Endothelial cell of umbilical vein (primary cell): ENCODE data around the gene PRAC2. TPM values are rescaled to one million over a fixed set of nuclear protein-coding genes. Genes with fewer than 3 reads are reported as not detected.

Experiments
- BruUV-seq: library from RNA; stranded (reverse); fragments of 400-500 nt; replicated peaks from 2 replicates; lab custom pipeline; 2021; lab: Mats Ljungman, UMichigan
- CTCF ChIA-PET: fragments of 300-600, 350-600 bp; sonication (Branson Sonifier 250); formaldehyde crosslinking; loops from one replicate; lab custom pipeline; 2021; ENCODE audit warnings: antibody characterized with exemption, inconsistent platforms; lab: Charles Lee
- POLR2A ChIA-PET: fragments of 300-600, 350-600 bp; sonication (Branson Sonifier 250); formaldehyde crosslinking; loops from one replicate; lab custom pipeline; 2021; ENCODE audit warnings: antibody characterized with exemption, inconsistent platforms; lab: Charles Lee
- DNase-seq: peaks from one replicate; pipeline ENCODE4 v3.0.0-alpha.2; 2011; ENCODE audit warnings: low read depth, low spot score
- FAIRE-seq: peaks from 2 replicates; lab custom pipeline; 2011; peaks lifted over from hg19 to GRCh38; lab: Jason Lieb, UNC
- H2AFZ ChIP-seq: 2 replicates; pipeline ENCODE4 v1.6.0; 2012; ENCODE audit warnings: low read depth, low read length, control low read depth, inconsistent platforms
- H3K27ac ChIP-seq: 2 replicates; pipeline ENCODE4 v1.5.1; 2011; ENCODE audit warnings: low read depth, mild to moderate bottlenecking, control low read depth, low read length, moderate library complexity; ENCODE audit not compliant: insufficient read depth
- H3K27me3 ChIP-seq, 2 experiments: 2 replicates each; pipeline versions ENCODE4 v1.6.0 to v1.6.1; 2011; ENCODE audit warnings: low read length in 2 of 2, mixed read lengths in 1 of 2; ENCODE audit not compliant: control insufficient read depth in 2 of 2, insufficient read depth in 2 of 2
- H3K36me3 ChIP-seq, 2 experiments: 2 replicates in 1 of 2; 3 replicates in 1 of 2; pipeline ENCODE4 v1.5.1; 2011; ENCODE audit warnings: low read length in 2 of 2, mild to moderate bottlenecking in 1 of 2, moderate library complexity in 1 of 2; ENCODE audit not compliant: control insufficient read depth in 2 of 2, insufficient read depth in 2 of 2; ENCODE audit errors: extremely low read depth in 1 of 2
- H3K4me1 ChIP-seq: 3 replicates; pipeline ENCODE4 v1.5.1; 2011; ENCODE audit warnings: mild to moderate bottlenecking, low read length; ENCODE audit not compliant: control insufficient read depth, insufficient read depth; ENCODE audit errors: extremely low read depth
- H3K4me2 ChIP-seq: 2 replicates; pipeline ENCODE4 v1.6.1; 2011; ENCODE audit warnings: low read length, control low read depth, mixed read lengths; ENCODE audit not compliant: insufficient read depth
- H3K4me3 ChIP-seq, 3 experiments: fragments of 200-600 bp in 1 of 3; sonication (generic), shearing (Covaris generic) in 1 of 3; replicated peaks in 1 of 3; 2 replicates each; pipeline ENCODE4 v1.5.1; 2011 to 2016; ENCODE audit warnings: control low read depth in 3 of 3, low read length in 3 of 3, mild to moderate bottlenecking in 2 of 3, inconsistent platforms in 1 of 3, low read depth in 1 of 3, moderate library complexity in 1 of 3; ENCODE audit not compliant: insufficient read depth in 1 of 3
- H3K79me2 ChIP-seq: 2 replicates; pipeline ENCODE4 v1.6.0; 2012; ENCODE audit warnings: low read length, inconsistent platforms; ENCODE audit not compliant: control insufficient read depth, insufficient read depth
- H3K9ac ChIP-seq: replicated peaks from 2 replicates; pipeline ENCODE3; 2011; ENCODE audit warnings: low read length, control low read depth; ENCODE audit not compliant: insufficient read depth; ENCODE audit errors: extremely low read depth
- H3K9me1 ChIP-seq: replicated peaks from 3 replicates; pipeline ENCODE4 v1.6.0; 2011; ENCODE audit warnings: mild to moderate bottlenecking, low read length; ENCODE audit not compliant: control insufficient read depth, insufficient read depth; ENCODE audit errors: extremely low read depth
- H3K9me3 ChIP-seq: replicated peaks from 2 replicates; pipeline ENCODE4 v1.5.1; 2012; ENCODE audit warnings: low read length, inconsistent platforms; ENCODE audit not compliant: control insufficient read depth, insufficient read depth
- H4K20me1 ChIP-seq: replicated peaks from 2 replicates; pipeline ENCODE3; 2011; ENCODE audit warnings: mild to moderate bottlenecking, low read length; ENCODE audit not compliant: control insufficient read depth, insufficient read depth; ENCODE audit errors: extremely low read depth
- EZH2 ChIP-seq: IDR thresholded peaks from 2 replicates; pipeline ENCODE4 v1.6.1; 2012; ENCODE audit warnings: borderline replicate concordance, low read depth, mild to moderate bottlenecking, moderate library complexity, low read length, inconsistent platforms; ENCODE audit not compliant: severe bottlenecking
- FOS ChIP-seq: IDR thresholded peaks from 2 replicates; pipeline ENCODE4 v1.6.1; 2011; ENCODE audit warnings: mild to moderate bottlenecking, low read length, moderate library complexity, borderline replicate concordance; ENCODE audit not compliant: insufficient read depth
- GATA2 ChIP-seq: IDR thresholded peaks from 2 replicates; pipeline ENCODE4 v1.7.0; 2011; ENCODE audit warnings: low read depth, mild to moderate bottlenecking, moderate library complexity, mixed read lengths, low read length; ENCODE audit not compliant: insufficient read length, insufficient read depth
- JUN ChIP-seq: IDR thresholded peaks from 2 replicates; pipeline ENCODE4 v1.6.1; 2011; ENCODE audit warnings: borderline replicate concordance, low read depth; ENCODE audit not compliant: insufficient read length, insufficient read depth
- MYC ChIP-seq: IDR thresholded peaks from one replicate; pipeline ENCODE4 v1.6.1; 2011; ENCODE audit warnings: mild to moderate bottlenecking, low read depth, low read length
- POLR2A ChIP-seq: IDR thresholded peaks from 2 replicates; pipeline ENCODE4 v1.6.1; 2012; ENCODE audit warnings: low read depth, mild to moderate bottlenecking, control low read depth, low read length
- POLR2AphosphoS5 ChIP-seq: IDR thresholded peaks from 2 replicates; pipeline ENCODE4 v1.6.1; 2012; ENCODE audit warnings: low read depth, mild to moderate bottlenecking, control low read depth, low read length, moderate library complexity; ENCODE audit not compliant: insufficient read depth
- dilution Hi-C: fragments of 300-500 bp; cut with MboI; formaldehyde crosslinking; loops from one replicate; pipeline ENCODE4 v1.15.0; 2019; ENCODE audit warnings: low sequenced_read_pairs; ENCODE audit not compliant: extremely low pct_ligation_motif_present
- intact Hi-C: fragments of 100-400 bp; cut with micrococcal nuclease; formaldehyde crosslinking; loops from one replicate; pipeline ENCODE4 v1.10.0; 2022
- polyA plus RNA-seq, 4 experiments: library from polyadenylated mRNA; depleted of rRNA in 3 of 4; stranded (reverse) in 3 of 4; unstranded in 1 of 4; fragments of >200 nt; gene quantifications; 2 replicates each; pipeline versions ENCODE4 v1.2.1 to v1.2.3, GENCODE V29; 2011 to 2012; ENCODE audit warnings: missing spikeins in 1 of 4
- total RNA-seq: library from RNA; stranded (reverse); gene quantifications from 2 replicates; pipeline ENCODE4 v1.2.3, GENCODE V29; 2021
- TF ChIP-seq, protein P1 (sequence below), 2 donors: IDR thresholded peaks; 1 replicate in 1 of 2; 2 replicates in 1 of 2; pipeline ENCODE4 v1.5.1; 2011; ENCODE audit warnings: low read length in 2 of 2, mild to moderate bottlenecking in 2 of 2, moderate library complexity in 2 of 2, control low read depth in 1 of 2, inconsistent platforms in 1 of 2, low read depth in 1 of 2; ENCODE audit not compliant: insufficient read depth in 1 of 2; ENCODE audit errors: extremely low read depth in 1 of 2
- TF ChIP-seq, protein P2 (sequence below): IDR thresholded peaks from 2 replicates; pipeline ENCODE4 v1.6.1; 2011; ENCODE audit not compliant: insufficient read depth, insufficient read length

The PRAC2 gene
- total and polyA plus RNA-seq, 2 donors (not counting 3 experiments of a cell fraction or from before 2014, with no cell fraction given) = not detected

DNA sequence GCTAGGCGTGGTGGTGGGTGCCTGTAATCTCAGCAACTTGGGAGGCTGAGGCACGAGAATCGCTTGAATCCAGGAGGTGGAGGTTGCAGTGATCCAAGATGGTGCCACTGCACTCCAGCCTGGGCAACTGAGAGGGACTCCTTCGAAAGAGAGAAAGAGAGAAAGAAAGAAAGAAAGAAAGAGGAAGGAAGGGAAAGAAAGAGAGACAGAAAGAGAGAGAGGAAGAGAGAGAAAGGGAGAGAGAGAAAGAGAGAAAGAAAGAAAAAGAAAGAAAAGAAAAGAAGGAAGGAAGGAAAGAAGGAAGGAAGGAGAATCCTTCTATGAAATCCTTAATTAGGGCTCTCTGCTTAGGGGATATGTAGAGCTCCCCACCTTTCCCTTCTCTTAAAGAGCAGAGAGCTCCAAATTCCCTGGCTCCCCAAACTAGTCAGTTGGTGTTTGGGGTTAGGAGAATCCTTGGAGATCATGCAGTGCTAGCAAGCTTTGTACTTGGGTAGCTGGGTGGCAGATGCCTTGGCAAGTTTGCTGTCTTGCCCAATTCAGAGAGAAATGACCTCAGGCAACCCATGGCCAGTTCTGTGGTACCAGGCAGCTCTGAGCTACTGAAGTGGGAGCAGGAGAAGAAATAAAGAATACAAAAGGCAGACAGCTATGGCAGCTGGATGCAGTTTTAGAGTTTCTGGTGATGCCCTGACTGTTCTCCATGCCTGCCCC is 14.5 kb downstream of the PRAC2 start:
- no peak overlapping the region for H2AFZ ChIP-seq
- dilution Hi-C loops (no loop called here), intact Hi-C loops (no loop called here)
- no peak overlapping the region for H3K4me3 ChIP-seq
- H3K4me2 ChIP-seq = no peak overlapping the region
- H3K9me3 ChIP-seq = no peaks in the 10 kb centered on the region
- H3K27ac ChIP-seq = no peak overlapping the region
- FAIRE-seq (no peak), DNase-seq (no peak)
- no peaks in the 10 kb centered on the region for H3K79me2 ChIP-seq
- POLR2A ChIA-PET = no interaction called here
- no peak for TF ChIP-seq GATA2
- TF ChIP-seq EZH2 = peak; percentile 9
- H3K4me1 ChIP-seq = no peaks in the 10 kb centered on the region
- no TSS peak for BruUV-seq
- CTCF ChIA-PET = interaction anchor here (0.7 to 5.4 kb wide), 6 partner anchors 12 to 141 kb away, joined by 3 to 35 read pairs (median 7); no protein-coding TSS in a partner anchor
- peaks cover 83 to 96% of the 10 kb centered on the region in 2 experiments for H3K27me3 ChIP-seq
- H3K9me1 ChIP-seq = no peaks in the 10 kb centered on the region
- no peaks in the 10 kb centered on the region for H3K36me3 ChIP-seq
- no peaks in the 10 kb centered on the region for H4K20me1 ChIP-seq
- H3K9ac ChIP-seq = no peak overlapping the region

DNA sequence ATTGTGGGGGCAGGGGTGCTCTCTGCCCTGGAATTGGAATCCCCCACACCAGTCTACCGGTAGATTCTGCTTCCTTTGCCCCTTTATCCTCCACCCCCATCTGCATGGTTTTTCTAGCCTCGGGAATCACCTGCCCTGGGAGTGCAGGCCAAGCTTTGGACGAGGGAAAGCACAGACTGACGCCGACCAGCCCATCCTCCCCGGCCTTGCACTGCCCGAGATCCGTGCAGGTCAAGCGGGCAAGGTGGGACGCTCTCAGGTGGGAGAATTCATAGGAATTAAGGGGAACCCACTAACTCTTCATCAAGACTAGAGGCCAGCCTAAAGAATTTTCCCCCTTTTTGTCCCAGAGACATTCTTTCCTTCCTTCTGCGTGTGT is 15.4 kb downstream of the PRAC2 start:
- no peaks in the 10 kb centered on the region for H3K79me2 ChIP-seq
- POLR2A ChIA-PET = no interaction called here

More for the DNA sequence above, 15.4 kb downstream of the PRAC2 start:
- BruUV-seq = no TSS peak
- Histone ChIP-seq H3K27me3 (peaks cover 82 to 96% of the 10 kb centered on the region in 2 experiments), H3K9me3 (no peaks in the 10 kb centered on the region), H3K27ac (no peak overlapping the region), H3K9me1 (no peaks in the 10 kb centered on the region), H3K4me3 (no peak overlapping the region), H3K36me3 (no peaks in the 10 kb centered on the region), H3K9ac (no peak overlapping the region), H2AFZ (no peak overlapping the region), H3K4me1 (no peaks in the 10 kb centered on the region), H3K4me2 (no peak overlapping the region), H4K20me1 (no peaks in the 10 kb centered on the region)
- DNase-seq (no peak), FAIRE-seq (no peak)
- TF ChIP-seq MYC (no peak), POLR2AphosphoS5 (no peak), JUN (no peak), POLR2A (no peak), EZH2 (no peak), GATA2 (no peak), FOS (no peak)
- TF ChIP-seq, protein P1, sequence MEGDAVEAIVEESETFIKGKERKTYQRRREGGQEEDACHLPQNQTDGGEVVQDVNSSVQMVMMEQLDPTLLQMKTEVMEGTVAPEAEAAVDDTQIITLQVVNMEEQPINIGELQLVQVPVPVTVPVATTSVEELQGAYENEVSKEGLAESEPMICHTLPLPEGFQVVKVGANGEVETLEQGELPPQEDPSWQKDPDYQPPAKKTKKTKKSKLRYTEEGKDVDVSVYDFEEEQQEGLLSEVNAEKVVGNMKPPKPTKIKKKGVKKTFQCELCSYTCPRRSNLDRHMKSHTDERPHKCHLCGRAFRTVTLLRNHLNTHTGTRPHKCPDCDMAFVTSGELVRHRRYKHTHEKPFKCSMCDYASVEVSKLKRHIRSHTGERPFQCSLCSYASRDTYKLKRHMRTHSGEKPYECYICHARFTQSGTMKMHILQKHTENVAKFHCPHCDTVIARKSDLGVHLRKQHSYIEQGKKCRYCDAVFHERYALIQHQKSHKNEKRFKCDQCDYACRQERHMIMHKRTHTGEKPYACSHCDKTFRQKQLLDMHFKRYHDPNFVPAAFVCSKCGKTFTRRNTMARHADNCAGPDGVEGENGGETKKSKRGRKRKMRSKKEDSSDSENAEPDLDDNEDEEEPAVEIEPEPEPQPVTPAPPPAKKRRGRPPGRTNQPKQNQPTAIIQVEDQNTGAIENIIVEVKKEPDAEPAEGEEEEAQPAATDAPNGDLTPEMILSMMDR (IDR thresholded peaks at IDR 0.05; ENCODE audit: extremely low read depth in 1 of 2, insufficient read depth in 1 of 2, low read depth in 1 of 2, low read length in 2 of 2) = no peak
- TF ChIP-seq, protein P2, sequence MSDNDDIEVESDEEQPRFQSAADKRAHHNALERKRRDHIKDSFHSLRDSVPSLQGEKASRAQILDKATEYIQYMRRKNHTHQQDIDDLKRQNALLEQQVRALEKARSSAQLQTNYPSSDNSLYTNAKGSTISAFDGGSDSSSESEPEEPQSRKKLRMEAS = no peak
- intact Hi-C loops = no loop called here
- dilution Hi-C loops = no loop called here
- CTCF ChIA-PET = interaction anchor here (1.0 to 5.4 kb wide), 5 partner anchors 10 to 141 kb away, joined by 3 to 35 read pairs (median 10); no protein-coding TSS in a partner anchor
